ENCODE measurements around the gene LDLRAD3. TPM values are rescaled to one million over a fixed set of nuclear protein-coding genes. Genes with fewer than 3 reads are reported as not detected.

Gene LDLRAD3
- total RNA-seq, 2 donors from 2014 or later = 19.2 to 30.6 TPM

DNA sequence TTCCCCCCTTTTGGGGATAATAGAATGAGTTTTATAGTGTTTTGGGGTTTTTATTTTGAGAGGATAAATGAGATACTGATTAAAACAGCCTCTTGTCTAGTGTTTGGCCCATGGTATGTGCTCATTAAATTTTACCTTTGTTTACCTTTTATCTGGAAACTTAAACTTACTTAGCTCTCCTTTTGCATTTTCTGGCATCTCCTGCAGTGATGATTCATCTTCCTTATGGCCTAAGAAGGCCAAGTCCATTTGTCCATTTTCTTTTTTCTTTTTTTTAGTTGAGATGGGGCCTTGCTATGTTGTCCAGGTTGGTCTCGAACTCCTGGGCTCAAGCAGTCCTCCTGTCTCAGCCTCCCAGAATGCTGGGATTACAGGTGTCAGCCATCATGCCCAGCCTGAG lies 189.1 kb downstream of the LDLRAD3 start:
- no peak overlapping the region for H3K4me3 Mint-ChIP-seq
- H3K27me3 Mint-ChIP-seq (ENCODE audit: insufficient read depth) = no peaks in the 10 kb centered on the region
- H3K4me1 Mint-ChIP-seq = peaks cover 31% of the 10 kb centered on the region

GRCh38 chr11:36135076-36135475 lies 191.2 kb downstream of the LDLRAD3 start:
- H3K9ac ChIP-seq (ENCODE audit: extremely low read depth, low read length, poor library complexity, severe bottlenecking) = no peak overlapping the region
- peak overlapping the region; percentile 44 for H3K27ac ChIP-seq (ENCODE audit: low read depth, low read length)
- H3K4me3 ChIP-seq (ENCODE audit: low read length) = no peak overlapping the region
- peaks cover 13% of the 10 kb centered on the region for H3K9me3 ChIP-seq (ENCODE audit: control insufficient read depth, low read length)
- Mint-ChIP-seq H3K27me3 (ENCODE audit: insufficient read depth) (no peaks in the 10 kb centered on the region), H3K4me1 (peaks cover 12% of the 10 kb centered on the region), H3K4me3 (no peak overlapping the region), H3K9me3 (peaks cover 9% of the 10 kb centered on the region), H3K36me3 (ENCODE audit: low read depth) (peaks cover 32% of the 10 kb centered on the region), H3K27ac (no peak overlapping the region)
- peaks cover 2% of the 10 kb centered on the region for H3K4me1 ChIP-seq (ENCODE audit: control insufficient read depth, insufficient read depth, low read length)
- TF ChIP-seq, protein P1, sequence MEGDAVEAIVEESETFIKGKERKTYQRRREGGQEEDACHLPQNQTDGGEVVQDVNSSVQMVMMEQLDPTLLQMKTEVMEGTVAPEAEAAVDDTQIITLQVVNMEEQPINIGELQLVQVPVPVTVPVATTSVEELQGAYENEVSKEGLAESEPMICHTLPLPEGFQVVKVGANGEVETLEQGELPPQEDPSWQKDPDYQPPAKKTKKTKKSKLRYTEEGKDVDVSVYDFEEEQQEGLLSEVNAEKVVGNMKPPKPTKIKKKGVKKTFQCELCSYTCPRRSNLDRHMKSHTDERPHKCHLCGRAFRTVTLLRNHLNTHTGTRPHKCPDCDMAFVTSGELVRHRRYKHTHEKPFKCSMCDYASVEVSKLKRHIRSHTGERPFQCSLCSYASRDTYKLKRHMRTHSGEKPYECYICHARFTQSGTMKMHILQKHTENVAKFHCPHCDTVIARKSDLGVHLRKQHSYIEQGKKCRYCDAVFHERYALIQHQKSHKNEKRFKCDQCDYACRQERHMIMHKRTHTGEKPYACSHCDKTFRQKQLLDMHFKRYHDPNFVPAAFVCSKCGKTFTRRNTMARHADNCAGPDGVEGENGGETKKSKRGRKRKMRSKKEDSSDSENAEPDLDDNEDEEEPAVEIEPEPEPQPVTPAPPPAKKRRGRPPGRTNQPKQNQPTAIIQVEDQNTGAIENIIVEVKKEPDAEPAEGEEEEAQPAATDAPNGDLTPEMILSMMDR (conservative IDR thresholded peaks at IDR 0.05) = no peak
- H3K27me3 ChIP-seq (ENCODE audit: control insufficient read depth, insufficient read depth, low read length, poor library complexity, severe bottlenecking) = no peaks in the 10 kb centered on the region
- DNase-seq = no peak
- WGBS, 2 experiments (ENCODE audit: insufficient coverage in 1 of 2, insufficient read length in 1 of 2) = 85 to 88% methylated on average over 2 of the region's 2 CpGs
- H3K36me3 ChIP-seq (ENCODE audit: control insufficient read depth, insufficient read depth, low read length) = peaks cover 17% of the 10 kb centered on the region

More for the DNA sequence above, 189.1 kb downstream of the LDLRAD3 start:
- Histone ChIP-seq H3K27ac (ENCODE audit: low read depth, low read length) (no peak overlapping the region), H3K27me3 (ENCODE audit: control insufficient read depth, insufficient read depth, low read length, poor library complexity, severe bottlenecking) (no peaks in the 10 kb centered on the region), H3K36me3 (ENCODE audit: control insufficient read depth, insufficient read depth, low read length) (peaks cover 16% of the 10 kb centered on the region), H3K9me3 (ENCODE audit: control insufficient read depth, low read length) (peaks cover 15% of the 10 kb centered on the region), H3K4me1 (ENCODE audit: control insufficient read depth, insufficient read depth, low read length) (peaks cover 14% of the 10 kb centered on the region), H3K4me3 (ENCODE audit: low read length) (no peak overlapping the region), H3K9ac (ENCODE audit: extremely low read depth, low read length, poor library complexity, severe bottlenecking) (no peak overlapping the region)
- Mint-ChIP-seq H3K27ac (no peak overlapping the region), H3K36me3 (ENCODE audit: low read depth) (peaks cover 27% of the 10 kb centered on the region), H3K9me3 (peaks cover 14% of the 10 kb centered on the region)
- WGBS, 2 experiments (ENCODE audit: insufficient coverage in 1 of 2, insufficient read length in 1 of 2) = 87% methylated on average over 1 of the region's 1 CpG; no CpG with 5 or more reads in 1 of the 2 experiments
- TF ChIP-seq, protein P1 (conservative IDR thresholded peaks at IDR 0.05) = no peak
- no peak for DNase-seq

DNA sequence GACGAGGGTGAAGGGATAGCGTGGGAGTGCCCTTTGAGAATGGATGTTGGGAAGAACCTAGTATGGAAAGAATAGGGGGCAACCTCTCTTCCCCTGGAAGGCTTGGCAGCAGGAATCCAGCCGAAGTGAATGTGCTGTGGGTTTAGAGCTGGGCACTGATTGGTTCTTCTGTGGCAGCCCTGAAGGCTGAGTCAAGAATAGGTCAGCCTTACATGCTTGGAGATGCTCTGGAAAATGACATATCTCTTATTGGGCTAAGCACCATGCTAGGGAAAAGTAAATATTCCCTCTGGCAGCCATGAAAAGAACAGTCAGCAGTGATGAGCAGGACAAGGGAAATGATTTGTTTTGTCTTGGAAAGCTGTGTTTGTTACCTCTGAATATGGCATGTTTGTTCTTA lies 195.9 kb downstream of the LDLRAD3 start:
- WGBS, 2 experiments (ENCODE audit: insufficient coverage in 1 of 2, insufficient read length in 1 of 2) = 83 to 91% methylated on average over 2 to 3 of the region's 3 CpGs
- Histone ChIP-seq H3K4me1 (ENCODE audit: control insufficient read depth, insufficient read depth, low read length) (no peaks in the 10 kb centered on the region), H3K9ac (ENCODE audit: extremely low read depth, low read length, poor library complexity, severe bottlenecking) (no peak overlapping the region), H3K27me3 (ENCODE audit: control insufficient read depth, insufficient read depth, low read length, poor library complexity, severe bottlenecking) (no peaks in the 10 kb centered on the region), H3K4me3 (ENCODE audit: low read length) (no peak overlapping the region), H3K27ac (ENCODE audit: low read depth, low read length) (no peak overlapping the region), H3K9me3 (ENCODE audit: control insufficient read depth, low read length) (peaks cover 8% of the 10 kb centered on the region), H3K36me3 (ENCODE audit: control insufficient read depth, insufficient read depth, low read length) (peaks cover 24% of the 10 kb centered on the region)
- DNase-seq = no peak
- peaks cover 36% of the 10 kb centered on the region for H3K36me3 Mint-ChIP-seq (ENCODE audit: low read depth)
- TF ChIP-seq, protein P1 (conservative IDR thresholded peaks at IDR 0.05) = no peak
- H3K4me3 Mint-ChIP-seq = no peak overlapping the region
- H3K27ac Mint-ChIP-seq = no peak overlapping the region
- no peaks in the 10 kb centered on the region for H3K27me3 Mint-ChIP-seq (ENCODE audit: insufficient read depth)
- peaks cover 9% of the 10 kb centered on the region for H3K9me3 Mint-ChIP-seq
- peaks cover 6% of the 10 kb centered on the region for H3K4me1 Mint-ChIP-seq
